Breast epithelium (tissue), 4 donors: ENCODE measurements around the gene ZCCHC17. TPM values are rescaled to one million over a fixed set of nuclear protein-coding genes. Genes with fewer than 3 reads are reported as not detected.

Source experiments
- DNase-seq, 2 donors: peaks; one replicate each; pipeline ENCODE4 v3.0.0-alpha.2; 2019; ENCODE audit warnings: low spot score in 2 of 2
- H3K27ac ChIP-seq, 2 donors: fragments of 200-600 bp; sonication (generic) in 1 of 2; one replicate each; pipeline ENCODE4 v1.5.1; 2016 to 2019; ENCODE audit warnings: mild to moderate bottlenecking in 1 of 2
- H3K27me3 ChIP-seq, 2 donors: fragments of 200-600 bp; sonication (generic) in 1 of 2; one replicate each; pipeline versions ENCODE4 v1.5.1 to v1.6.0; 2017 to 2019; ENCODE audit warnings: control low read depth in 1 of 2, mild to moderate bottlenecking in 1 of 2
- H3K36me3 ChIP-seq: fragments of 200-600 bp; one replicate; pipeline ENCODE4 v1.5.1; 2019
- H3K4me1 ChIP-seq, 2 donors: fragments of 200-600 bp; sonication (generic); one replicate each; pipeline ENCODE4 v1.5.1; 2016 to 2019; ENCODE audit warnings: control low read depth in 1 of 2
- H3K4me3 ChIP-seq, 3 donors: fragments of 200-600 bp; sonication (generic); 1 replicate in 2 of 3; 2 replicates in 1 of 3; pipeline ENCODE4 v1.5.1; 2016 to 2019; ENCODE audit warnings: mild to moderate bottlenecking in 3 of 3, moderate library complexity in 2 of 3
- H3K9me3 ChIP-seq, 2 donors: fragments of 200-600 bp; sonication (generic) in 1 of 2; one replicate each; pipeline ENCODE4 v1.5.1; 2016 to 2019; ENCODE audit warnings: control low read depth in 1 of 2
- POLR2A ChIP-seq: fragments of 450-650 bp; IDR thresholded peaks from one replicate; pipeline ENCODE4 v1.6.1; 2016; ENCODE audit warnings: antibody characterized with exemption, mild to moderate bottlenecking, moderate library complexity
- POLR2AphosphoS5 ChIP-seq, 3 donors: sonication (generic); formaldehyde crosslinking; IDR thresholded peaks; one replicate each; pipeline ENCODE4 v1.6.1; 2017; ENCODE audit warnings: antibody characterized with exemption in 3 of 3
- intact Hi-C: fragments of 100-400 bp; cut with DNase I; formaldehyde crosslinking; loops from one replicate; pipeline ENCODE4 v1.15.1; 2023; ENCODE audit warnings: low total_unique reads
- total RNA-seq, 3 donors: library from RNA; depleted of rRNA; stranded (reverse); fragments of >200 nt; gene quantifications; one replicate each; pipeline ENCODE4 v1.1.0, GENCODE V29; 2016
- TF ChIP-seq, protein P1 (sequence below), 3 donors: fragments of 450-650 bp; IDR thresholded peaks; one replicate each; pipeline ENCODE4 v1.5.1; 2016 to 2017; ENCODE audit warnings: antibody characterized with exemption in 3 of 3, mild to moderate bottlenecking in 3 of 3, moderate library complexity in 3 of 3

ZCCHC17 gene
- total RNA-seq, 3 donors from 2014 or later = 24.6 to 42.9 (median 29.6) TPM

DNA sequence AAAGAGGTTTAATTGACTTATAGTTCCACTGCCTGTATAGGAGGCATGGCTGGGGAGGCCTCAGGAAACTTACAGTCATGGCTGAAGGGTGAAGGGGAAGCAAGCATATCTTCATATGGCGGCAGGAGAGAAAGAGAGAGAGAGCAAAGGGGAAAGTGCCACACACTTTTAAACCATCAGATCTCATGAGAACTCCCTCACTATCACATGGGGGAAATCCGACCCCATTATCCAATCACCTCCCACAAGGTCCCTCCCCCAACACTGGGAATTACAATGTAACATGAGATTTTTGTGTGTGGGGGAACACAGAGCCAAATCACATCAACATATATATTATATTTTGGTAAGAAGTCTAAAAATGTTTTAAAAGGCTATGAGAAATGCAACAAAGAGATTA is 48.8 kb downstream of the ZCCHC17 start:
- TF ChIP-seq POLR2AphosphoS5 (IDR thresholded peaks at IDR 0.05) = no peak
- TF ChIP-seq POLR2A = no peak
- TF ChIP-seq, protein P1, sequence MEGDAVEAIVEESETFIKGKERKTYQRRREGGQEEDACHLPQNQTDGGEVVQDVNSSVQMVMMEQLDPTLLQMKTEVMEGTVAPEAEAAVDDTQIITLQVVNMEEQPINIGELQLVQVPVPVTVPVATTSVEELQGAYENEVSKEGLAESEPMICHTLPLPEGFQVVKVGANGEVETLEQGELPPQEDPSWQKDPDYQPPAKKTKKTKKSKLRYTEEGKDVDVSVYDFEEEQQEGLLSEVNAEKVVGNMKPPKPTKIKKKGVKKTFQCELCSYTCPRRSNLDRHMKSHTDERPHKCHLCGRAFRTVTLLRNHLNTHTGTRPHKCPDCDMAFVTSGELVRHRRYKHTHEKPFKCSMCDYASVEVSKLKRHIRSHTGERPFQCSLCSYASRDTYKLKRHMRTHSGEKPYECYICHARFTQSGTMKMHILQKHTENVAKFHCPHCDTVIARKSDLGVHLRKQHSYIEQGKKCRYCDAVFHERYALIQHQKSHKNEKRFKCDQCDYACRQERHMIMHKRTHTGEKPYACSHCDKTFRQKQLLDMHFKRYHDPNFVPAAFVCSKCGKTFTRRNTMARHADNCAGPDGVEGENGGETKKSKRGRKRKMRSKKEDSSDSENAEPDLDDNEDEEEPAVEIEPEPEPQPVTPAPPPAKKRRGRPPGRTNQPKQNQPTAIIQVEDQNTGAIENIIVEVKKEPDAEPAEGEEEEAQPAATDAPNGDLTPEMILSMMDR (IDR thresholded peaks at IDR 0.05) = no peak
- no peaks in the 10 kb centered on the region for H3K9me3 ChIP-seq
- H3K36me3 ChIP-seq = no peaks in the 10 kb centered on the region
- H3K4me1 ChIP-seq = no peaks in the 10 kb centered on the region
- H3K4me3 ChIP-seq = no peak overlapping the region
- H3K27ac ChIP-seq = no peak overlapping the region
- H3K27me3 ChIP-seq = no peaks in the 10 kb centered on the region
- intact Hi-C loops = no loop called here
- DNase-seq = no peak

DNA sequence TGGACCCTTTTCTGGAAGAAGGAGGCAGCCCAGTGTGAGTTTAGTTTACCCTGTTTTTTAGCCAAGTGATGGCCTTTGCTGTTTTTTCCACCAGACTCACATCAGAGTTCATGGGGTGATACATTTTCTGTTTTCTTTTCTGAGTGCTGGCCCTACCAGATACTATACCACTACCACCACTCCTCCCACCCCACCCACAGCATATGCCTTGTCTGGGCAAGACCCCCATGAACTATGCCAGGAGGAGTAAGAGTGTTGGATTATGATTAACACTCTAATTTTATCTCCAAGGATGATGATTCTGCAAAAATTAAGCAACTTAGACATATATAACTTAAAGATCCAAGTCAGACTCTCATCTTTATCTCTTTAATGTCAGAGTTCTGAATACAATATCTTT is 50.0 kb downstream of the ZCCHC17 start:
- no peak for DNase-seq
- Histone ChIP-seq H3K27me3 (no peaks in the 10 kb centered on the region), H3K4me1 (no peaks in the 10 kb centered on the region), H3K27ac (no peak overlapping the region), H3K9me3 (no peaks in the 10 kb centered on the region), H3K36me3 (no peaks in the 10 kb centered on the region), H3K4me3 (no peak overlapping the region)
- TF ChIP-seq POLR2AphosphoS5 (IDR thresholded peaks at IDR 0.05) (no peak), POLR2A (no peak)
- TF ChIP-seq, protein P1 (IDR thresholded peaks at IDR 0.05) = no peak
- intact Hi-C loops = no loop called here

DNA sequence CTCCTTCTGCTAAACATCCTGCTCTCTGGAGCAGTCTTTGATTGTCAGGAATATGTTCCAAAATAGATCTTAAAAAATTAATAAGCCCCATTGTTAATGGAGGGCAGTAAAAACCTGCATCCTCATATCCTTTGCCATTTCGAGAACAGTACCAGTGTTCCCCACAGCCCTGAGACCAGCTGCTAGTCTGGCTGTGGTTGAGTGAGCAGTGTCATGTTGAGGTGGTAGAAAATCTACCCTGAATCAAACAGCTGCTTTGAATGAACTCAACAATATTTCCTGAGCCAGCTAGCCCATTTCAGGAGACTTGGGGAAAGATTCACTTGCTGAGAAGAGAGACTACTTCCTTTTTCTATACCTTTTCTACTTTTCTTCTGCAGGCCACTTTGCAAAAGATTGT is 51.6 kb downstream of the ZCCHC17 start:
- H3K27ac ChIP-seq = no peak overlapping the region
- H3K36me3 ChIP-seq = no peaks in the 10 kb centered on the region
- no peaks in the 10 kb centered on the region for H3K4me1 ChIP-seq
- no peaks in the 10 kb centered on the region for H3K27me3 ChIP-seq
- intact Hi-C loops = no loop called here
- DNase-seq = no peak
- H3K4me3 ChIP-seq = no peak overlapping the region
- TF ChIP-seq, protein P1 (IDR thresholded peaks at IDR 0.05) = no peak
- TF ChIP-seq POLR2AphosphoS5 (IDR thresholded peaks at IDR 0.05) = no peak
- no peak for TF ChIP-seq POLR2A
- no peaks in the 10 kb centered on the region for H3K9me3 ChIP-seq

DNA sequence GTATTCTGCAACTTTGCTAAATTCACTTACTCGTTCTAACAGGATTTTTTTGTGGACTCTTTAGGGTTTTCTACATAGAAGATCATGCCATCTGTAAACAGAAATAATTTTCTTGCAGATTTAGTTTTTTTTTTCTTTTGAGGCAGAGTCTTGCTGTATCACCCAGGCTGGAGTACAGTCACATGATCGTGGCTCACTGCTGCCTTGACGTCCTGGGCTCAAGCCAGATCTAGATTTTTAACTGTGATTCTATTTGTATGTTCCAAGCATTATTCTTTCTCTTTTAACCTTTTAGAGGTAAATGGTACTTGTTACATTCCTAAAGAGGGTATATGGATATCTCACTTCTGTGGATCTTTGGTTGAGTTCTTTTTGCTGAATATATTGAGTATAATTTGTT is 57.5 kb downstream of the ZCCHC17 start:
- intact Hi-C loops = no loop called here
- no peaks in the 10 kb centered on the region for H3K36me3 ChIP-seq
- DNase-seq = no peak

DNA sequence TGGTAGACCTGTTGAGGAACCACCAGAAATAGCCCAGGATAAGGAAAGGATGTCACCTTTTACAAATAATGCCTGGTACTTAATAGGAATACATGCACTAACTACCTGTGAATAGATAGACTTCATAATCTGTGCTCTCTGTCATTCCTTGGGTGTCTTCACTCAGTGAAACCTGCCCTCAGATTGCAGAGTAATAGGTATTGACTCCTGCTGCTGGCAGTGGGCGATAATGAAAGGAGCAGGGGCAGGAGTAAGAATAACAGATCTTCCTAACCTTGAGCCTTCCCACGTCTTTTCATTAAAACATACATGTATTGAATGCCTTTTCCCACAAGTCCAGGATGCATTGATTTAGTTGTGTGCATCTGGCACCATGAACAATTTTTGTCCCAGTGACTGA is 59.6 kb downstream of the ZCCHC17 start:
- no peaks in the 10 kb centered on the region for H3K36me3 ChIP-seq
- H3K9me3 ChIP-seq = no peaks in the 10 kb centered on the region
- no peak for DNase-seq
- TF ChIP-seq, protein P1 (IDR thresholded peaks at IDR 0.05) = no peak
- no peak for TF ChIP-seq POLR2A
- TF ChIP-seq POLR2AphosphoS5 (IDR thresholded peaks at IDR 0.05) = no peak
- no peak overlapping the region for H3K4me3 ChIP-seq
- H3K27me3 ChIP-seq = no peaks in the 10 kb centered on the region
- no peaks in the 10 kb centered on the region for H3K4me1 ChIP-seq
- no peak overlapping the region for H3K27ac ChIP-seq
- intact Hi-C loops = no loop called here

More for the DNA sequence above, 57.5 kb downstream of the ZCCHC17 start:
- no peaks in the 10 kb centered on the region for H3K27me3 ChIP-seq
- TF ChIP-seq, protein P1 (IDR thresholded peaks at IDR 0.05) = no peak
- TF ChIP-seq POLR2AphosphoS5 (IDR thresholded peaks at IDR 0.05) (no peak), POLR2A (no peak)
- H3K4me3 ChIP-seq = no peak overlapping the region
- H3K9me3 ChIP-seq = no peaks in the 10 kb centered on the region
- H3K4me1 ChIP-seq = no peaks in the 10 kb centered on the region
- no peak overlapping the region for H3K27ac ChIP-seq
